NCI-H2227 (cell line): Measurements from ENCODE around the gene ETNK2.

ENCODE experiments used
- DNase-seq: peaks from one replicate; lab custom pipeline; 2025; ENCODE audit not compliant: unreplicated experiment; lab: John Stamatoyannopoulos, UW

Gene ETNK2

DNA sequence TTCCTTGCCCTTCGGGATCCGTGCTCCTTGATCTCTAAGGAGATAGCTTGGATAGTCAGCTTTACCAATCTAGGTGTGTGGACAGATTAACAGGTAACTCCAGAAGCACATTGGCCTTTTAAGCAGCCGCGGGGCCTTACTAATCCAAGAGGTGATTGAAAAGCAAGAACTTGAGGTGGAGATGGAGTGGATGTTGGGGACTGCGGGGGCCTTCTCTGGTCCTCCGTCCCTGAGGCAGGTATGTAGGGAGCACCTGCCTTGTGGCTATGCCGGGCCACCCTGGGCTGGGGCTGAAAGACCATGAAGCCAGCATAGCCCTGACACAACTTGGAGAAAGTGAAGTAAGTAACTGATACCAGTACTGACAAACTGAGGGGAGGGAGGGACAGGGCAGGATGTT lies 68.4 kb downstream of the ETNK2 start:
- no peak for DNase-seq

DNA sequence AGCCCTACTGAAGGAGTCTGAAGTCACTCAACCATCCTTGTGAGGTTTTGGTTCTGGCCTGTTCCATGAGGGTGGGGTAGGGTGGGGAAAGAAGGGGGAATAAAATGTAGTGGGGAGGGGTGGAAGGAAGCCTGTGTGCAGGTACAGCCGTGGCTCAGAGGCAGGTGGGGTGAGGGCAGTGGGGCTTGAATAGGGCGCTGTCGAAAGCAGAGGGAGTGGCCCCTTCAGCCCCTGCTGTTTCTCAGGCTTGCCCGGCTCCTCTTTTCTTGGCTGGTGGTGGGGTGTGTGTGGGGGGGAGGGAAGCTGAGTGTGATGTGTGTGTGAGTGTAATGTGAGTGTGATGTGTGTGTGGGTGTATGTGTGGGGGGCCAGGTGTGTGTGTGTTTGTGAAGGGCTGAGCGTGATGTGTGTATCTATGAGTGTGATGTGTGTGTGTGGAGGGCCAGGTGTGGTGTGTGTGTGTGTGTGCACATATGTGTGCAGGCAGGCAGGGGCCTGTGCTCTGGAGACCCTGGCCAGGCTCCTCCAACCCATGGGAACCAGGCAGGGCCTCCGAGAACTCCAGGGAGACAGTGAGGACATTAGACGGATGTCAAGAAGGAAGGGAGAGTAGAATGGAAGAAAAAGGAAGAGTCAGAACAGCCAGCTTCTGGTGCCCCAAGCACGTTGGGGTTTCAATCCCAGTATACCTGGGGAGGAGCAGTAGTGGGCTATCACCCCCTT lies 69.9 kb downstream of the ETNK2 start:
- DNase-seq = no peak

DNA sequence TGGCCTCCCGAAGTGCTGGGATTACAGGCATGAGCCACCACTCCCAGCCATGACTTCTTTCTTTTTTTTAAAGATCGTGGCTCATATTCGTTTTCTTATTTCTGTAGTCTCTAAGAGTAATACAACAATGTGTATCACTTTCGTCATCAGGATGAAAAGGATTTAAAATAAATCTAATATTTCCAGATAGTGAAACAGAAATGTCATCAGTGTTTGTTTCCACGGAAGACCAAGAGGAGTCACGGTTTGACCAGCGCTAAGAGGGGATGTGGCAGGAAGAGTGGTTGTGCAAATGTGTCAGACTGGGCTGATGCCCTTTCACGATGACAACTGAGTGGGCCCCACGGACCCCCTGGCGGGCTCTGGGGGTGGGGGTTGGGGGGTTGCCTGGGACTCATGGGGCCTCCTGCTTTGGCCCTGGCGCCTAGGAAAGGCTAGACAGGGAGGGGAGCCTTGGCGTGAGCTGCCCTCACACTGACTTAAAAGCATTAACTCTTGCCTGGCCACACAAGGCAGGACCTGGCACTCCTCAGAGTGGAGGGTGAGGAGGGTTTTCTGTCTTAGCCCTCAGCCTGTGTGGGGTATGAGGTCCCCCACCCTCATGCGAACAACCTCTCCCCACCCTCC lies 70.6 kb downstream of the ETNK2 start:
- DNase-seq = no peak
